ENCODE results near the gene CSN1S1.

GRCh38 chr4:69994782-69995181, 63.9 kb downstream of the CSN1S1 start:
- TF ChIP-seq CTCF (IDR thresholded peaks at IDR 0.05; ENCODE audit: low read length) (no peak), EZH2 (optimal IDR thresholded peaks at IDR 0.05; ENCODE audit: low read depth, low read length) (no peak), EZH2phosphoT487 (IDR thresholded peaks at IDR 0.05; ENCODE audit: low read length) (no peak)

Data from MM.1S (cell line).